HG03139 (cell line): Measurements from ENCODE around the gene ITFG2.
"Not testable (repeated sequence)": the region's sequence is repeated elsewhere in the genome, so short reads cannot be mapped to it uniquely, and the experiment has no call there.

Experiments
- ATAC-seq: cut with Tn5 transposase; IDR thresholded peaks from one replicate; pipeline ENCODE4 v1.9.1; 2021; ENCODE audit not compliant: unreplicated experiment

The ITFG2 gene

DNA sequence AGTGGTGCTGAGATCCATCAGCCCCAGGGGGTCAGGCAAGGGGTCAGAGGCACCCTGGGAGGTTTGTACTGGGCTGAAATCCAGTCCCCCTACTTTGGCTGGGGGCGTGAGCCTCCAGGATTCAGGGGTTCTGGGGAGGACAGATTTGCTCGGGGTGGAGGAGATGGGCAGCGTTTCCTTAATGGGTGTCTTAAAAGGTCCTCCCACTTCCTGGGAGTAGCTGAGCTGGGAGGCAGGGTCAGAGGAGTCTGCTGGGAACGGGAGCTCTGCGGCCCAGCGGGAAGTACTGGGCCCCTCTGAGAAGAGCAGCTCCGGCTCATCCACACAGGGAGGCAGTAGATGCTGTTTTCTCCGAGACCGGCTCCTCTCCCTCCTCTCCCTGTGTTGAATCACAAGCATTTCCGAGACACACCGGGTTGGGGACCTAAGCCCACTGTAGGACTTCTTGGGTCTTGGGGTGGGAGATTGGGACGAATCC is 46.5 kb downstream of the ITFG2 start:
- ATAC-seq: no peak

DNA sequence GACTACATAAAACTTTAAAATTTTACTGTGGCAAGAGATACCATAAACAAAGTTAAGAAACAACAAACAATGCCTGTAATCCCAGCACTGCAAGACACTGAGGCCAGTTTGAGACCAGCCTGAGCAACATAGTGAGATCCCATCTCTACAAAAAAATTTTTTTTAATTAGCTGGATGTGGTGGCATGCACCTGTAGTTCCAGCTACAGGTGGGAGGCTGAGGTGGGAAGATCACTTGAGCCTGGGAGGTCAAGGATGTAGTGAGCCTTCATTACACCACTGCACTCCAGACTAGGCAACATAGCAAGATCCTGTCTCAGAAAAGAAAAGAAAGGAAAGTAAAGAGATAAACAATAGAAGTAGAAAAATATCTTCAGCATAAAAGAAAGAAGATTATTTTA is 47.7 kb downstream of the ITFG2 start:
- ATAC-seq: no peak

DNA sequence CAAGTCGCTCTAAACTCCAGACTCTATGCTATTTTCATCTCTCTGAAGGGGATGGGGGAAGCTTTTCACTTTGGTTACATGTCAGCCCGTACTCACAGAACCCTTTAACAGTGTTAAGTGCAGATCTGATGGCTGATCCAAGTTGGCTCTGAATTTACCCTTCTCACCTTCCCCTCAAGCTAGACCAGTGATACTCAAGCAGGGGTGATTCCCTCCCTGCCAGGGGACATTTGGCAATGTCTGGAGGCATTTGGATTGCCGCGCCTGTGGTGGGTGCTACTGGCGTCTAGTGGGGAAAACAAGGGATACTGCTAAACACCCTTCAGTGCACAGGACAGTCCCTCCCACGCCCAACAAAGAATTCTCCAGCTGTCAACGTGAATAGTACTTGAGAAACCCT is 50.4 kb downstream of the ITFG2 start:
- ATAC-seq: no peak

DNA sequence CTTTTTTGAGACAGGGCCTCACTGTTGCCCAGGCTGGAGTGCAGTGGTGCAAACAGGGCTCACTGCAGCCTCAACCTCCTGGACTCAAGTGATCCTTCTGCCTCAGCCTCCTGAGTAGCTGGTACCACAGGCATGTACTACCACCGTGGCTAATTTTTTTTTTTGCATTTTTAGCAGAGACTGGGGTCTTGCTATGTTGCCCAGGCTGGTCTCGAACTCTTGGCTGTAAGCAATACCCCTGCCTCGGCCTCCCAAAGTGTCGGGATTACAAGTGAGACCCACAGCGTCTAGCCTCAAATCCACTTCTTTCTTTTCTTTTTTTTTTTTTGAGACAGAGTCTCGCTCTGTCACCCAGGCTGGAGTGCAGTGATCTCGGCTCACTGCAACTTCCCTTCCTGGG is 50.9 kb downstream of the ITFG2 start:
- not testable (repeated sequence) for ATAC-seq

DNA sequence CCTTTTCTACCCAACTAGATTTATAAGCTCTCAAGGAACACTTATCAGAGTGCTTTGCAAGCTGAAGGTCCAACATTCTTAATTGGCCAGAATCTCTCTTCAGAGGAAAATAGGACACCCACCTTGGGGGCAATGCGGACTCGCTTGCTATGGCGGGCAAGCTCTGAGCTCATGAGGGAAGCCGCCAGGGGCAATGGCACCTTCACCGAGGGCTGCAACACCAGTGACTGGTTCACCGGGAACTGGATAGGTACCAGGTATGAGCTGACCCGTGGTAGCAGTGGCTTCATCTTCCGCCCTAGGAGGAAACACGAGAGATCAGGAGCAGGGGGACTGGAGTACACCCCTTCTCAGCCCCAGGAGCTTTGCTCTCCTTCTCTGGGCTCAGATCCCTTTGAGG is 51.7 kb downstream of the ITFG2 start:
- no peak for ATAC-seq

DNA sequence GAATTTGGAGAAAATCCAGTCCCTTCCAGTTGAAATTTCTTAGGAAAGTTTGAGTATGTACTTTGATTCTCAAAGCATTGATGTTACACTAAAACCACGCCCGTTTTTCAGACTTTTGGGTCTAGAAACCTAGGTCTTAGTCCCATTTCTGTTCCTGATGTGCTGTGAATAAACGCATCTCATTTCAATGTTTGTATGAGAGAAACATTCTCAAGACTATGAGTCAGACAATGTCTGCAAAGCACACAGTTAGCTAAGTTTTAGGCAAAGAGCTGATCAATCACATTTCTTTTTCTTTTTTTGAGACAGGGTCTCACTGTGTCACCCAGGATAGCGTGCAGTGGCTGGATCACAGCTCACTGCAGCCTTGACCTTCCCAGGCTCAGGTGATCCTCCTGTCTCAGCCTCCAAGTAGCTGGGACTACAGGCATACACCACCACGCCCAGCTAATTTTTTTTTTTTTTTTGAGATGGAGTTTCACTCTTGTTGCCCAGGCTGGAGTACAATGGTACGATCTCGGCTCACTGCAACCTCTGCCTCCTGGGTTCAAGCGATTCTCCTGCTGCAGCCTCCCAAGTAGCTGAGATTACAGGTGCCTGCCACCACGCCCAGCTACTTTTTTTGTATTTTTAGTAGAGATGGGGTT is 56.6 kb downstream of the ITFG2 start:
- ATAC-seq: not testable (repeated sequence)
